Peyer's patch (tissue), 4 donors: ENCODE data around the gene GK. TPM values are rescaled to one million over a fixed set of nuclear protein-coding genes. Genes with fewer than 3 reads are reported as not detected.

Experiments
- DNase-seq, 3 donors: peaks; one replicate each; pipeline ENCODE4 v3.0.0-alpha.2; 2017 to 2019
- H3K27ac ChIP-seq, 4 donors: fragments of 200-600 bp; sonication (generic); one replicate each; pipeline ENCODE4 v1.5.1; 2016 to 2019
- H3K27me3 ChIP-seq, 2 donors: fragments of 200-600 bp; sonication (generic); one replicate each; pipeline ENCODE4 v1.5.1; 2019
- H3K36me3 ChIP-seq, 3 donors: fragments of 200-600 bp; sonication (generic); one replicate each; pipeline ENCODE4 v1.5.1; 2016 to 2019
- H3K4me1 ChIP-seq, 4 donors: fragments of 200-600 bp; sonication (generic); one replicate each; pipeline ENCODE4 v1.5.1; 2016 to 2019
- H3K4me3 ChIP-seq, 4 donors: fragments of 200-600 bp; sonication (generic); 1 replicate in 3 of 4; 2 replicates in 1 of 4; pipeline ENCODE4 v1.5.1; 2016 to 2019; ENCODE audit warnings: mild to moderate bottlenecking in 1 of 4
- H3K9me3 ChIP-seq, 4 donors: fragments of 200-600 bp; sonication (generic); one replicate each; pipeline ENCODE4 v1.5.1; 2016 to 2019; ENCODE audit warnings: mild to moderate bottlenecking in 1 of 4
- POLR2A ChIP-seq, 2 donors: fragments of 450-650 bp; IDR thresholded peaks; one replicate each; pipeline ENCODE4 v1.5.1; 2017; ENCODE audit warnings: antibody characterized with exemption in 2 of 2, mild to moderate bottlenecking in 2 of 2, moderate library complexity in 2 of 2
- total RNA-seq, 4 donors: library from RNA; depleted of rRNA; stranded (reverse); fragments of >200 nt; gene quantifications; one replicate each; pipeline ENCODE4 v1.1.0, GENCODE V29; 2016
- TF ChIP-seq, protein P1 (sequence below), 6 experiments: fragments of 450-650 bp in 4 of 6; fragments of 200-600 bp in 2 of 6; sonication (generic) in 1 of 6; IDR thresholded peaks; one replicate each; pipeline ENCODE4 v1.5.1; 2017 to 2019; ENCODE audit warnings: antibody characterized with exemption in 6 of 6, mild to moderate bottlenecking in 3 of 6, moderate library complexity in 1 of 6

GK gene
- total RNA-seq, 4 donors from 2014 or later, result 12.4 to 74.1 (median 56.9) TPM

DNA sequence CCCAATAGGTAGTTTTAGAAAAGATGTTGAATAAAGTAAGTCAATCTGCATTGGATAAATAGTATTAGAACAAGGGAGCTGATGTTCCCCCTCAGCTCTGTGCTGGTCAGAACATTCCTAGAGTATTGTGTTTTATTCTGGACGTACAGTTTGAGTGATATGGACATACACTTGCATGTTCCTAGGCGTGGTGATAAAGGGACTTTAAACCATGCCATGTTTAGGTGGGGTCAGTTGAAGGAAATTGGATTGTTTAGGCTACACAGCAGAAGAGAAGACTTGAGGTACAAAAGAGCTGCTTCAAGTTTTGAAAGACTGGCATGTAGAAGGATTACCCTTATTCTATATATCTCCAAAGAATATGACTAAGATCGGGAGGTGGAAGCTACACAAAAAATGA lies 21.6 kb downstream of the GK start:
- no peaks in the 10 kb centered on the region for H3K4me1 ChIP-seq
- no peaks in the 10 kb centered on the region for H3K27me3 ChIP-seq
- TF ChIP-seq, protein P1, sequence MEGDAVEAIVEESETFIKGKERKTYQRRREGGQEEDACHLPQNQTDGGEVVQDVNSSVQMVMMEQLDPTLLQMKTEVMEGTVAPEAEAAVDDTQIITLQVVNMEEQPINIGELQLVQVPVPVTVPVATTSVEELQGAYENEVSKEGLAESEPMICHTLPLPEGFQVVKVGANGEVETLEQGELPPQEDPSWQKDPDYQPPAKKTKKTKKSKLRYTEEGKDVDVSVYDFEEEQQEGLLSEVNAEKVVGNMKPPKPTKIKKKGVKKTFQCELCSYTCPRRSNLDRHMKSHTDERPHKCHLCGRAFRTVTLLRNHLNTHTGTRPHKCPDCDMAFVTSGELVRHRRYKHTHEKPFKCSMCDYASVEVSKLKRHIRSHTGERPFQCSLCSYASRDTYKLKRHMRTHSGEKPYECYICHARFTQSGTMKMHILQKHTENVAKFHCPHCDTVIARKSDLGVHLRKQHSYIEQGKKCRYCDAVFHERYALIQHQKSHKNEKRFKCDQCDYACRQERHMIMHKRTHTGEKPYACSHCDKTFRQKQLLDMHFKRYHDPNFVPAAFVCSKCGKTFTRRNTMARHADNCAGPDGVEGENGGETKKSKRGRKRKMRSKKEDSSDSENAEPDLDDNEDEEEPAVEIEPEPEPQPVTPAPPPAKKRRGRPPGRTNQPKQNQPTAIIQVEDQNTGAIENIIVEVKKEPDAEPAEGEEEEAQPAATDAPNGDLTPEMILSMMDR (IDR thresholded peaks at IDR 0.05), result no peak
- TF ChIP-seq POLR2A (IDR thresholded peaks at IDR 0.05), result no peak
- DNase-seq, result no peak
- no peak overlapping the region for H3K27ac ChIP-seq
- H3K36me3 ChIP-seq, result no peaks in the 10 kb centered on the region
- no peak overlapping the region for H3K4me3 ChIP-seq
- no peaks in the 10 kb centered on the region for H3K9me3 ChIP-seq

DNA sequence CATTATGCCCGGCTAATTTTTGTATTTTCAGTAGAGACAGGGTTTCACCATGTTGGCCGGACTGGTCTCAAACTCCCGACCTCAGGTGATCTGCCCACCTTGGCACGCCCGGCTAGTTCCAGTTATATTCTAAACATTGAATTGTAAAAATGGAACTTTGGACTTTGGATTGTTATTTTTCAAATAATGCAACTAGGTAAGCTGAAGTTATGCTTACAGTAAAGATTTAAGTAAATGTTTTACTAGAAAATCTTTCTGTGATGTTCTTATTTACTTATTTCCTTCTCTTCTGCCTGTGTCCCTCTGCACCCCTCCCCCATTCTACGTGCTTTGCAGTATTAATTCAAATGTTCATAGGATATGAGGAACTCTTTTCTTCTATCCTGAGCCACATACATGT lies 26.1 kb downstream of the GK start:
- Histone ChIP-seq H3K4me3 (no peak overlapping the region), H3K27ac (peak overlapping the region in 2 of 4 donors; percentile 45 to 56), H3K36me3 (no peaks in the 10 kb centered on the region), H3K4me1 (no peaks in the 10 kb centered on the region), H3K9me3 (no peaks in the 10 kb centered on the region), H3K27me3 (no peaks in the 10 kb centered on the region)
- DNase-seq, result peak in 1 of 3 donors; percentile 49
- TF ChIP-seq, protein P1 (IDR thresholded peaks at IDR 0.05), result no peak
- no peak for TF ChIP-seq POLR2A (IDR thresholded peaks at IDR 0.05)

DNA sequence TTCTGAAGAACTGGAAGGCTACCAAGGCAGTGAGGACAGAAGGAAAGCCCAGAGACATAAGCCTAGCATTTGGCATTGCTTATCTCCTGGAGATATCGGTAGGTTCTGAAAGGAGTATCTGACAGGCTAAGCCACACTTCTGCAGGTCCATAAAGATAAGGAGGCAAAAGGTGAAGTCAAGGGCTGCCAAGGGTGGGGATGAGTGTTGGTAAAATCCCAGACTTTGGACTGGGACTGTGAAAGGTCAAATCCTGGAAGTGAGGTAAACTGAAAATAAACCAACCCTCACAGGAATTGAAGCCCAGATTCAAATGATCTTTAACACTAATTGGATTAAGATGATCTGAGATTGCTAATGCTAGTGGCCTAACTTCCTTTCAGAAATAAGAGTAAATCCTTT lies 27.4 kb downstream of the GK start:
- Histone ChIP-seq H3K27ac (peak overlapping the region in 2 of 4 donors; percentile 10 to 39), H3K27me3 (no peaks in the 10 kb centered on the region)
- DNase-seq, result peak in 1 of 3 donors; percentile 69

DNA sequence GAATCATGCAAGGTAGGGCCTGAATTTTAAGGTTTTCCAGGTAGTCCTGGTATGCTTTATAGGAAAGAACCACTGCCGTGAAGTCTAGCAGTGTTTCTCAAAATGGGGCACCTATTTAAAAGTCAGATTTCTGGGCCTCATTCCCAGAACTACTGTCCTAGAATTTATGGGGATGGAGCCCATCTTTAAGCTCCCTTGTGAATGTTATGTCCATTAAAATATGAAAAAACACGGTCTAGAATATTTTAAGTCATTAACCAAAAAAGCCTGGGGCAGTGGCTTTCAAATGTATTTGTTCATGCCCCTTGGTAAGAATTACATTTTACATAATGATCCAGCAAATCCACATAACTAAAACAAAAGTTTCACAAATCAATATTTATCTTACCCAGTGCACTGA lies 35.4 kb downstream of the GK start:
- no peak overlapping the region for H3K27ac ChIP-seq

More for the DNA sequence above, 27.4 kb downstream of the GK start:
- H3K9me3 ChIP-seq, result no peaks in the 10 kb centered on the region
- TF ChIP-seq, protein P1 (IDR thresholded peaks at IDR 0.05), result no peak
- no peak for TF ChIP-seq POLR2A (IDR thresholded peaks at IDR 0.05)
- H3K36me3 ChIP-seq, result no peaks in the 10 kb centered on the region
- H3K4me3 ChIP-seq, result no peak overlapping the region
- H3K4me1 ChIP-seq, result no peaks in the 10 kb centered on the region

DNA sequence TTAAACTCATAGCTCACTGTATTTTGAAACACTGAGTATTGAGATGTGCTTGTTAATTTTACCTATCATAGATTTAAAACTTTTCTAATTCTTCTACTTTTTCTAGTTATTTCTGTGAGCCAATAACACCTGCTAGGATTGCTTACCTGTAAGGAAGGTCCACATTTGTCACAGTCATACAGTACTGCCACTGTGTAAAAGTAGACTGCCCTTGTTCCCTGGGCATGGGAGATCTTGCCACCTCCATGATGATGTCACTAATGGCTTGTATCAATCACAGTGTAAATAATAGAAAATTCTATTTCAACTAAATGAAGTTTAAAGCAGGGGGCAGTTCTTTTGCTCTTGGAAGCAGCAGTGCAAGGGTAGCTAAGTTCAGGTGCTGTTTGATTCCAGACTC lies 35.9 kb downstream of the GK start:
- Histone ChIP-seq H3K27me3 (no peaks in the 10 kb centered on the region), H3K4me3 (no peak overlapping the region), H3K27ac (no peak overlapping the region), H3K36me3 (no peaks in the 10 kb centered on the region), H3K9me3 (no peaks in the 10 kb centered on the region), H3K4me1 (no peaks in the 10 kb centered on the region)
- DNase-seq, result no peak
- TF ChIP-seq, protein P1 (IDR thresholded peaks at IDR 0.05), result no peak
- TF ChIP-seq POLR2A (IDR thresholded peaks at IDR 0.05), result no peak

More for the DNA sequence above, 35.4 kb downstream of the GK start:
- no peak overlapping the region for H3K4me3 ChIP-seq
- DNase-seq, result no peak
- no peaks in the 10 kb centered on the region for H3K4me1 ChIP-seq
- H3K36me3 ChIP-seq, result no peaks in the 10 kb centered on the region
- H3K9me3 ChIP-seq, result no peaks in the 10 kb centered on the region
- H3K27me3 ChIP-seq, result no peaks in the 10 kb centered on the region
- TF ChIP-seq, protein P1 (IDR thresholded peaks at IDR 0.05), result no peak
- no peak for TF ChIP-seq POLR2A (IDR thresholded peaks at IDR 0.05)

DNA sequence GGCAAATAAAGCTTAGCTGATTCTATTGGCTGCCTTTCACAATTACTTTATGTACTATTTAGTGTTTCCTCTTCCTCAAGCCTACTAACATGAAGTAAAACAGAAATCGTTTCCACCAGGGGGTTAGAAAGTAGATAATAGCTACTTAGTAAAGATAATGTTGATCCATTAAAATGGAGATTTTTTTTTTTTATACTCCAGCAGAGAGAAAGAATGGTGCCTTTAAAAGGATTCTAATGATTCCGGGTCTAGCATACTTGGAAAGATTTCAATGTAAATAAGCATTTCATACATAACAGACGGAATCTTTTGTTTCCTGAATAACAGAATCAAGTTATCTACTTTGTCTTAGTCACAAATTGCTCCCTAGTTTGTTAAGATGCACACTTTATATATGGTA lies 37.1 kb downstream of the GK start:
- H3K9me3 ChIP-seq, result no peaks in the 10 kb centered on the region
- no peak for TF ChIP-seq POLR2A (IDR thresholded peaks at IDR 0.05)
- TF ChIP-seq, protein P1 (IDR thresholded peaks at IDR 0.05), result no peak
- no peaks in the 10 kb centered on the region for H3K27me3 ChIP-seq
- no peak overlapping the region for H3K4me3 ChIP-seq
- no peak overlapping the region for H3K27ac ChIP-seq
- no peak for DNase-seq
- no peaks in the 10 kb centered on the region for H3K36me3 ChIP-seq
- no peaks in the 10 kb centered on the region for H3K4me1 ChIP-seq
